Left lung (tissue), 10 donors: ENCODE data around the gene SCO2. TPM values are rescaled to one million over a fixed set of nuclear protein-coding genes. Genes with fewer than 3 reads are reported as not detected.

Source experiments
- ATAC-seq: fragments of 200-7000 bp; cut with Tn5 transposase; one replicate; pipeline ENCODE4 v1.9.1; 2020; ENCODE audit warnings: moderate library complexity
- DNase-seq, 4 donors: peaks; one replicate each; pipeline ENCODE4 v3.0.0-alpha.2; 2013 to 2020
- H3K27ac ChIP-seq, 2 donors: fragments of 200-600 bp; sonication (generic) in 1 of 2; one replicate each; pipeline versions ENCODE4 v1.5.0 to v1.8.0; 2020 to 2021
- H3K27me3 ChIP-seq, 2 donors: fragments of 200-600 bp; sonication (generic) in 1 of 2; one replicate each; pipeline versions ENCODE4 v1.5.0 to v1.8.0; 2020 to 2021
- H3K36me3 ChIP-seq, 2 donors: fragments of 200-600 bp; sonication (generic) in 1 of 2; one replicate each; pipeline versions ENCODE4 v1.5.0 to v1.8.0; 2020 to 2021
- H3K4me1 ChIP-seq, 2 donors: fragments of 200-600 bp; one replicate each; pipeline ENCODE4 v1.8.0; 2021
- H3K4me3 ChIP-seq, 2 donors: fragments of 200-600 bp; sonication (generic) in 1 of 2; one replicate each; pipeline versions ENCODE4 v1.5.0 to v1.8.0; 2020 to 2021; ENCODE audit warnings: mild to moderate bottlenecking in 1 of 2
- H3K9me3 ChIP-seq, 2 donors: fragments of 200-600 bp; sonication (generic) in 1 of 2; one replicate each; pipeline versions ENCODE4 v1.5.0 to v1.8.0; 2020 to 2021
- CTCF ChIP-seq, 2 donors: fragments of 200-600 bp; sonication (generic) in 1 of 2; IDR thresholded peaks; one replicate each; pipeline versions ENCODE4 v1.5.0 to v1.8.0; 2021; ENCODE audit warnings: antibody characterized with exemption in 2 of 2
- intact Hi-C, 2 donors: fragments of 100-400 bp; cut with DNase I; formaldehyde crosslinking; loops; one replicate each; pipeline versions ENCODE4 v1.11.2 to v1.14.2; 2022
- polyA plus RNA-seq, 6 donors: library from polyadenylated mRNA; unstranded; fragments of 120-200 nt; gene quantifications; one replicate each; pipeline ENCODE4 v1.2.1, GENCODE V29; 2013; ENCODE audit not compliant: insufficient read length in 6 of 6
- total RNA-seq, 2 donors: library from RNA; stranded (reverse); fragmentation: NEBNext Ultra II Directional; extraction: Animal tissue kit (Norgen Biotek cat#: 25700); gene quantifications; one replicate each; pipeline ENCODE4 v1.2.1, GENCODE V29; 2021
- donor health status: DM: no; HTN: yes; CAD: no.
- donor health status: DM: no; HTN: no; CAD: no.

The SCO2 gene
- total and polyA plus RNA-seq, 8 donors: 1.1 to 3.3 (median 2.3) TPM; not detected in 1

- no peak for DNase-seq
- H3K4me1 ChIP-seq: peaks cover 6 to 66% of the 10 kb centered on the region in 2 donors
These were observed 5.1 kb upstream of the SCO2 start for GRCh38 chr22:50530580-50530876.

GRCh38 chr22:50529897-50530579, 4.6 kb upstream of the SCO2 start, which contains the start of gene TYMP:
TYMP (minus strand) TSS chr22:50530012; CDS start chr22:50529709, 303 bp downstream.
- peaks cover 0 to 20% of the 10 kb centered on the region in 2 donors for H3K36me3 ChIP-seq
- DNase-seq (peak; percentile 39 to 97 (median 84)), ATAC-seq (peak; percentile 42)
- no peaks in the 10 kb centered on the region for H3K27me3 ChIP-seq
- intact Hi-C loops: no loop called here
- no peaks in the 10 kb centered on the region for H3K9me3 ChIP-seq
- no peak for TF ChIP-seq CTCF (IDR thresholded peaks at IDR 0.05)
- peak within 1 kb of the TSS; percentile 99 for H3K27ac ChIP-seq
- peak within 1 kb of the TSS; percentile 71 to 85 for H3K4me3 ChIP-seq
- H3K4me1 ChIP-seq: peaks cover 6 to 63% of the 10 kb centered on the region in 2 donors

More at GRCh38 chr22:50530580-50530876, 5.1 kb upstream of the SCO2 start:
- H3K36me3 ChIP-seq: peaks cover 0 to 20% of the 10 kb centered on the region in 2 donors
- H3K27me3 ChIP-seq: no peaks in the 10 kb centered on the region
- no peaks in the 10 kb centered on the region for H3K9me3 ChIP-seq
- H3K4me3 ChIP-seq: peak overlapping the region; percentile 71 to 85
- peak; percentile 0 for ATAC-seq
- TF ChIP-seq CTCF (IDR thresholded peaks at IDR 0.05): no peak
- intact Hi-C loops: no loop called here
- H3K27ac ChIP-seq: peak overlapping the region; percentile 99

- no peaks in the 10 kb centered on the region for H3K9me3 ChIP-seq
- intact Hi-C loops: no loop called here
- H3K27ac ChIP-seq: peak overlapping the region; percentile 99
- ATAC-seq: no peak
- no peak for DNase-seq
- H3K27me3 ChIP-seq: no peaks in the 10 kb centered on the region
- H3K4me1 ChIP-seq: peaks cover 12 to 63% of the 10 kb centered on the region in 2 donors
- peak overlapping the region; percentile 71 to 85 for H3K4me3 ChIP-seq
- TF ChIP-seq CTCF (IDR thresholded peaks at IDR 0.05): no peak
- H3K36me3 ChIP-seq: peaks cover 0 to 20% of the 10 kb centered on the region in 2 donors
These were observed 4.1 kb upstream of the SCO2 start for GRCh38 chr22:50529416-50529896.

- Histone ChIP-seq H3K36me3 (peaks cover 0 to 25% of the 10 kb centered on the region in 2 donors), H3K27me3 (no peaks in the 10 kb centered on the region), H3K4me3 (peak overlapping the region; percentile 71 to 85), H3K9me3 (no peaks in the 10 kb centered on the region), H3K4me1 (peaks cover 18 to 63% of the 10 kb centered on the region in 2 donors), H3K27ac (peak overlapping the region; percentile 99)
- DNase-seq (peak in 2 of 4 donors; percentile 55 to 83), ATAC-seq (no peak)
- TF ChIP-seq CTCF (IDR thresholded peaks at IDR 0.05): no peak
- intact Hi-C loops: no loop called here
These were observed 3.5 kb upstream of the SCO2 start for GRCh38 chr22:50528682-50529415.
